ENCODE results near the gene CSMD2. TPM values are rescaled to one million over a fixed set of nuclear protein-coding genes. Genes with fewer than 3 reads are reported as not detected.

The CSMD2 gene
- total and polyA plus RNA-seq, 2 experiments from 2014 or later, result 5.3 to 16.6 TPM

DNA sequence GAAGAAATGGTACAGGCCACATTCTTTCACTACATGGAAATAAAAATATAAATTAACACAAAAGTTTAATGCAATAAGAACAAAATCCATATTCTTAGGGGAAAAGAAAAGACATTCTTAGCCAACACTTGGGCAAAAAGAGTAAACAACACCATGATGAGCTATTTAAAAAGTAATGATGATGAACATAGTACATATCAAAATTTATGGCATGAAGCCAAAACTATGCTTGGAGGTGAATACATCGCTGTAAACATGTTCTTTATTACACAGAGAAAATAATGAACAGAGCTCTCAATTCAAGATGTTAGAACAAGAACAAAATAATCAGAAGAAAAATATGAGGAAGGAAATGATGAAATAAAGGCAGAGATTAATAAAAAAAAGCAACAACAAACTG is 534.3 kb downstream of the CSMD2 start (continued):
- TF ChIP-seq REST (IDR thresholded peaks at IDR 0.05; ENCODE audit: unreplicated experiment), result no peak

DNA sequence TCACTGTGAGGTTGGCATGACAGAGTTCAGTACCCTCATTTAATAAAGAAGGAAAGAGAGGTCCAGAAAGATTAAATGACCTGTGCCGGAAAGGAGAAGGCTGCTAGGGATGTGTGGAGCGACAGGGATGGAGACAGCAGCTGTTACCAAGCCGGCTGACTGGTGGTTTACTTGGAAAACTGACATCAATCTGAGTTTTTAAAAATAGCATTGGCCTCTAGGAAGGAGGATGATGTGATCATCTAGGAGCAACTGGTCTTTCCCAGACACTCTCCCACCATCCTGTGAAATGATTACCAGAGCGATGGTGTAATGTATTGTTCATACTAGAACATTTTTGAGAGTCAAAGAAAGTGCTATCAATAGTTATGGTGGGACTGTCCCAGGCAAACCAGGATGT is 538.2 kb downstream of the CSMD2 start:
- H2AFZ ChIP-seq, result no peak overlapping the region
- H3K27ac ChIP-seq (ENCODE audit: low read depth), result no peak overlapping the region
- H3K27ac Mint-ChIP-seq, result no peak overlapping the region
- H3K9me2 ChIP-seq (ENCODE audit: insufficient read depth), result no peaks in the 10 kb centered on the region
- no peaks in the 10 kb centered on the region for H3K36me3 ChIP-seq (ENCODE audit: insufficient read depth)
- no peaks in the 10 kb centered on the region for H4K20me1 ChIP-seq (replicated peaks; ENCODE audit: insufficient read depth)
- no peaks in the 10 kb centered on the region for H3K4me1 ChIP-seq (ENCODE audit: insufficient read depth)
- no peaks in the 10 kb centered on the region for H3K4me1 Mint-ChIP-seq
- H3K4me3 Mint-ChIP-seq, result no peak overlapping the region
- H3K36me3 Mint-ChIP-seq (ENCODE audit: low read depth), result peaks cover 8% of the 10 kb centered on the region
- no peaks in the 10 kb centered on the region for H3F3A ChIP-seq (replicated peaks; ENCODE audit: low read depth)
- H3K4me2 ChIP-seq, result no peak overlapping the region
- H3K27me3 Mint-ChIP-seq (ENCODE audit: insufficient read depth, low read depth, poor library complexity), result peaks cover 5% of the 10 kb centered on the region
- H3K27me3 ChIP-seq (ENCODE audit: insufficient read depth), result no peaks in the 10 kb centered on the region
- H3K79me2 ChIP-seq (replicated peaks; ENCODE audit: insufficient read depth), result no peaks in the 10 kb centered on the region
- DNase-seq (ENCODE audit: low spot score) (no peak), ATAC-seq (no peak)
- H3K4me3 ChIP-seq, result no peak overlapping the region
- H3K9me3 Mint-ChIP-seq, result no peaks in the 10 kb centered on the region
- TF ChIP-seq JUNB (IDR thresholded peaks at IDR 0.05; ENCODE audit: unreplicated experiment) (no peak), STAT1 (IDR thresholded peaks at IDR 0.05; ENCODE audit: unreplicated experiment) (no peak), CREB1 (CRISPR knock-in tag; IDR thresholded peaks at IDR 0.05; ENCODE audit: low read depth) (no peak), ZNF114 (CRISPR knock-in tag; IDR thresholded peaks at IDR 0.05) (no peak), NANOG (IDR thresholded peaks at IDR 0.05; ENCODE audit: borderline replicate concordance) (no peak), ZNF462 (CRISPR knock-in tag; IDR thresholded peaks at IDR 0.05) (no peak), REST (IDR thresholded peaks at IDR 0.05; ENCODE audit: unreplicated experiment) (no peak)
- TF ChIP-seq, protein P1, sequence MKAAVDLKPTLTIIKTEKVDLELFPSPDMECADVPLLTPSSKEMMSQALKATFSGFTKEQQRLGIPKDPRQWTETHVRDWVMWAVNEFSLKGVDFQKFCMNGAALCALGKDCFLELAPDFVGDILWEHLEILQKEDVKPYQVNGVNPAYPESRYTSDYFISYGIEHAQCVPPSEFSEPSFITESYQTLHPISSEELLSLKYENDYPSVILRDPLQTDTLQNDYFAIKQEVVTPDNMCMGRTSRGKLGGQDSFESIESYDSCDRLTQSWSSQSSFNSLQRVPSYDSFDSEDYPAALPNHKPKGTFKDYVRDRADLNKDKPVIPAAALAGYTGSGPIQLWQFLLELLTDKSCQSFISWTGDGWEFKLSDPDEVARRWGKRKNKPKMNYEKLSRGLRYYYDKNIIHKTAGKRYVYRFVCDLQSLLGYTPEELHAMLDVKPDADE (IDR thresholded peaks at IDR 0.05), result no peak
- TF ChIP-seq, protein P2, sequence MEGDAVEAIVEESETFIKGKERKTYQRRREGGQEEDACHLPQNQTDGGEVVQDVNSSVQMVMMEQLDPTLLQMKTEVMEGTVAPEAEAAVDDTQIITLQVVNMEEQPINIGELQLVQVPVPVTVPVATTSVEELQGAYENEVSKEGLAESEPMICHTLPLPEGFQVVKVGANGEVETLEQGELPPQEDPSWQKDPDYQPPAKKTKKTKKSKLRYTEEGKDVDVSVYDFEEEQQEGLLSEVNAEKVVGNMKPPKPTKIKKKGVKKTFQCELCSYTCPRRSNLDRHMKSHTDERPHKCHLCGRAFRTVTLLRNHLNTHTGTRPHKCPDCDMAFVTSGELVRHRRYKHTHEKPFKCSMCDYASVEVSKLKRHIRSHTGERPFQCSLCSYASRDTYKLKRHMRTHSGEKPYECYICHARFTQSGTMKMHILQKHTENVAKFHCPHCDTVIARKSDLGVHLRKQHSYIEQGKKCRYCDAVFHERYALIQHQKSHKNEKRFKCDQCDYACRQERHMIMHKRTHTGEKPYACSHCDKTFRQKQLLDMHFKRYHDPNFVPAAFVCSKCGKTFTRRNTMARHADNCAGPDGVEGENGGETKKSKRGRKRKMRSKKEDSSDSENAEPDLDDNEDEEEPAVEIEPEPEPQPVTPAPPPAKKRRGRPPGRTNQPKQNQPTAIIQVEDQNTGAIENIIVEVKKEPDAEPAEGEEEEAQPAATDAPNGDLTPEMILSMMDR (conservative IDR thresholded peaks at IDR 0.05; ENCODE audit: low read depth in 2 of 2), result no peak
